ENCODE results near the gene TTC33. TPM values are rescaled to one million over a fixed set of nuclear protein-coding genes. Genes with fewer than 3 reads are reported as not detected.
"Not testable (repeated sequence)": the region's sequence is repeated elsewhere in the genome, so short reads cannot be mapped to it uniquely, and the experiment has no call there.

Gene TTC33
- total RNA-seq, 1 donor: 13.7 TPM

- peak; percentile 76 for TF ChIP-seq CTCF (IDR thresholded peaks at IDR 0.05; ENCODE audit: insufficient read depth, low read length)
- DNase-seq (ENCODE audit: low read depth): peak; percentile 81
- no peak overlapping the region for H3K4me3 ChIP-seq (ENCODE audit: low read depth, low read length)
These were observed 19.5 kb downstream of the TTC33 start for GRCh38 chr5:40736103-40736875.

DNA sequence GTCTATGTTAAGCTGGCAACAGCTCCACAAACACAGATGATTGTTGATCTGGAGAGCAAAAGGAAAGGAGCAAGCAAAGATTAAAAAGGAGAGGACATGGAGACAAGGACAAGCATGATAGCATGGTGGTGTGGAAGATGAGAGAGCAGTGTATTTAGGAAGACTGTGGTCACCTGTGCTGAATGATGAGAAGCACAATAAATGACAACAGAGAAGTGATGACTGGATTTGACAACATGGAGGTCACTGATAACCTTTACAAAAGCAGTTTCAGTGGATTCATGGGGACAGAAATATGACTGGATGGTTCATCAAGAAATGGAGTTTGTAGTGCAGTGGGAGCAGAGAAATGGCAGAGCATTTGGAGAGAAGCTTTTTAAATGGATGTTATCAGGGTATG lies 20.2 kb downstream of the TTC33 start:
- TF ChIP-seq CTCF (IDR thresholded peaks at IDR 0.05; ENCODE audit: insufficient read depth, low read length): no peak
- no peak overlapping the region for H3K4me3 ChIP-seq (ENCODE audit: low read depth, low read length)
- DNase-seq (ENCODE audit: low read depth): peak; percentile 11

DNA sequence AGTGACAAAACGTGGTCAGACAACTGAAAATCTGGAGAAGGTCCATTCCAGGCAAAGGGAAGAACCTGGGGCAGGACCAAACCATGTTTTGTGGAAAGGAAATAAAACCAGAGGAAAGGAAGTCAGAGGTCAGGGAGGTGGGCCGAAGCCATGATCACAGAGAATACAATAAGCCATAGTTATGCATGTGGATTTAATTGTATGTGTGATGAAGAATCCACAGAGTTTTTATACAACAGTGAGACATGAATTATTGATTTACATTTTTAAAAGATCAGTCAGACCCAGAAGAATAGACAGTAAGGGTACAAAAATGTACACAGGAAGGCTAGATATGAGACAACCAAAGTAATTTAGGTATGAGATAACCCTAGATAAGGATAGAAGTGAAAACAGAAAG lies 20.8 kb downstream of the TTC33 start:
- peak; percentile 75 for DNase-seq (ENCODE audit: low read depth)
- TF ChIP-seq CTCF (IDR thresholded peaks at IDR 0.05; ENCODE audit: insufficient read depth, low read length): no peak
- no peak overlapping the region for H3K4me3 ChIP-seq (ENCODE audit: low read depth, low read length)

DNA sequence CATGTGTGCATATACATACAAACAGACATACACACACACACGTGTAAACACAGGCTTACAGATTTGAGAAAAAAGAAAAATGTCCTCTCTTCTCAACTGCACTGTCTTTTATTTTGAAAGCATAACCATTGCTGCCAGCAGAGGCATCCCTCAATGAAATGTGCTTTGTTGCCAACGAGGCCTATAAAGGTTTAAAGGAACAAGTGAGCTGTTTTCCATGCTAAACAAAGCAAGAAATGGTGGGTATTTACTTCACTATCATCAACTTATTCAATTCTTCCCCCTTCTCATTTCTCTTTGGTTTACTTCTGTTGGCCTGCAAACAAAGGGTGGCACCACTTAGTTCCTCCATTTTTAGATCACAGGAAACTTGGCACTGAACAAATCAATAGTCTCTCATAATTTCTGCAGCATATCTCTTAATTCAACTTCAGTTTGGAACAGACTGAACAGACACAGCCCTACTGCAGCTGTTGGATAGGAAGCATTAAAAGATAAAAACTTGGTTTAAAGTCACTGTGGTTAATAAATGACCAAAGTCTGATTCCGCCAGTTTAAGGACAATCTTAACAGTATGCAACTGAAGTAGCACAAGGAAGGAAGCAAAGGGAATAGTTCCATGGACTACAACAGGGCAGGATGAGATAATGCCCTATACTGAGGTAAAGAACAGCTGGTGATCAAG lies 21.7 kb downstream of the TTC33 start:
- peak; percentile 14 for TF ChIP-seq CTCF (IDR thresholded peaks at IDR 0.05; ENCODE audit: insufficient read depth, low read length)
- no peak overlapping the region for H3K4me3 ChIP-seq (ENCODE audit: low read depth, low read length)
- peak; percentile 44 for DNase-seq (ENCODE audit: low read depth)

- H3K4me3 ChIP-seq (ENCODE audit: low read depth, low read length): no peak overlapping the region
- TF ChIP-seq CTCF (IDR thresholded peaks at IDR 0.05; ENCODE audit: insufficient read depth, low read length): no peak
- DNase-seq (ENCODE audit: low read depth): no peak
These were observed 22.3 kb downstream of the TTC33 start for GRCh38 chr5:40733434-40733833.

DNA sequence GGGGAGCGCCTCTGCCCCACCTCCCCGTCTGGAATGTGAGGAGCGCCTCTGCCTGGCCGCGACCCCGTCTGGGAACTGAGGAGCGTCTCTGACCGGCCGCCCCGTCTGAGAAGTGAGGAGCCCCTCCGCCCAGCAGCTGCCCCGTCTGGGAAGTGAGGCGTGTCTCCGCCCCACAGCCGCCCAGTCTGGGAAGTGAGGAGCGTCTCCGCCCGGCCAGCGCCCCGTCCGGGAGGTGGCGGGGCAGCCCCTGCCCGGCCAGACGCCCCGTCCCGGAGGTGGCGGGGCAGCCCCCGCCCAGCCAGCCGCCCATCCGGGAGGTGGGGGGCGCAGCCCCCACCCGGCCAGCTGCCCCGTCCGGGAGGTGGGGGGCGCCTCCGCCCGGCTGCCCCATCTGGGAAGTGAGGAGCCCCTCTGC lies 33.3 kb downstream of the TTC33 start:
- H3K4me3 ChIP-seq (ENCODE audit: low read depth, low read length); DNase-seq (ENCODE audit: low read depth): not testable (repeated sequence)

DNA sequence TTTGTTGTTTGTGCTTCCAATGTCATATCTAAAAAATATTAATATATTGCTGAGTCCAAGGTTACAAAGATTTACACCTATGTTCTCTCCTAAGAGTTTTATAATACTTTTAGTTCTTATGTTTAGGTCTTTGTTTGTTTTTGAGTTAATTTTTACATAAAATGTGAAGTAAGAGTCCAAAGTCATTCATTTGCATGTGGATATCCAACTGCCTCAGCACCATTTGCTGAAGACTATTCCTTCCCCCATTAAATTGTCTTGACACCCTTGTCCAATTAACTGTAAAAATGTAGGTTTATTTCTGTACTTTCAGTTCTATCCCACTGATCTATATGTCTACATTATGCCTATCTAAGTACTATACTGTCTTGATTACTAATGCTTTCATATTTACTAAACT lies 35.7 kb downstream of the TTC33 start:
- no peak for DNase-seq (ENCODE audit: low read depth)
- no peak overlapping the region for H3K4me3 ChIP-seq (ENCODE audit: low read depth, low read length)
- no peak for TF ChIP-seq CTCF (IDR thresholded peaks at IDR 0.05; ENCODE audit: insufficient read depth, low read length)
